OCI-LY3 (cell line): ENCODE data around the gene ESPN.

ENCODE experiments used
- H2AFZ ChIP-seq: fragments of 200-600, 300-600 bp; shearing (Covaris generic); 2 replicates; pipeline ENCODE4 v1.6.0; 2014; ENCODE audit warnings: antibody characterized with exemption, low read depth, low read length
- H3K27ac ChIP-seq: fragments of 200-600, 300-600 bp; sonication (generic); 2 replicates; pipeline ENCODE4 v1.5.1; 2014; ENCODE audit warnings: mild to moderate bottlenecking, low read length, moderate library complexity, mixed read lengths
- H3K27me3 ChIP-seq: fragments of 200-600, 300-600 bp; sonication (generic); 2 replicates; pipeline ENCODE4 v1.6.1; 2014; ENCODE audit warnings: low read depth, low read length, mixed read lengths
- H3K36me3 ChIP-seq: fragments of 200-600, 300-600 bp; sonication (generic); replicated peaks from 2 replicates; pipeline ENCODE3; 2014; ENCODE audit warnings: low read depth, low read length, mixed read lengths
- H3K4me1 ChIP-seq: fragments of 300-600, 200-600 bp; sonication (generic); 2 replicates; pipeline ENCODE4 v1.6.1; 2014; ENCODE audit warnings: low read length, mixed read lengths
- H3K4me2 ChIP-seq: fragments of 200-600, 300-600 bp; sonication (generic); 2 replicates; pipeline ENCODE4 v1.6.1; 2014; ENCODE audit warnings: low read length, mixed read lengths
- H3K4me3 ChIP-seq: fragments of 300-600, 200-600 bp; sonication (generic); 2 replicates; pipeline ENCODE4 v1.5.1; 2014; ENCODE audit warnings: antibody characterized with exemption, mild to moderate bottlenecking, low read length, moderate library complexity
- H3K79me2 ChIP-seq: fragments of 300-600, 200-600 bp; shearing (Covaris generic); 2 replicates; pipeline ENCODE4 v1.6.1; 2014; ENCODE audit warnings: mild to moderate bottlenecking, low read length, mixed read lengths
- H3K9ac ChIP-seq: fragments of 300-600, 200-600 bp; shearing (Covaris generic); 2 replicates; pipeline ENCODE4 v1.6.0; 2014; ENCODE audit warnings: mild to moderate bottlenecking, low read length, moderate library complexity
- H3K9me3 ChIP-seq: fragments of 200-600, 300-600 bp; shearing (Covaris generic); 2 replicates; pipeline ENCODE4 v1.6.1; 2014; ENCODE audit warnings: low read length, mixed read lengths; ENCODE audit not compliant: insufficient read depth
- H4K20me1 ChIP-seq: fragments of 200-600, 300-600 bp; sonication (generic); 2 replicates; pipeline ENCODE4 v1.6.1; 2016; ENCODE audit warnings: low read length, mixed read lengths; ENCODE audit not compliant: insufficient read depth
- CTCF ChIP-seq: fragments of 200-600, 300-600 bp; sonication (generic); IDR thresholded peaks from 2 replicates; pipeline ENCODE4 v1.5.1; 2014; ENCODE audit warnings: antibody characterized with exemption, low read length, low read depth
- EZH2phosphoT487 ChIP-seq: fragments of 200-600 bp; shearing (Covaris generic); IDR thresholded peaks from 2 replicates; pipeline ENCODE4 v1.6.1; 2018; ENCODE audit warnings: antibody characterized with exemption, mixed run types, low read depth

The ESPN gene

GRCh38 chr1:6494627-6495026, 70.1 kb downstream of the ESPN start:
- Histone ChIP-seq H3K27ac (no peak overlapping the region), H2AFZ (no peak overlapping the region), H3K4me2 (no peak overlapping the region), H3K36me3 (no peaks in the 10 kb centered on the region), H4K20me1 (no peaks in the 10 kb centered on the region), H3K4me3 (no peak overlapping the region), H3K9ac (no peak overlapping the region), H3K9me3 (no peaks in the 10 kb centered on the region), H3K79me2 (no peaks in the 10 kb centered on the region), H3K4me1 (peaks cover 10% of the 10 kb centered on the region), H3K27me3 (peaks cover 11% of the 10 kb centered on the region)
- TF ChIP-seq CTCF = no peak
- no peak for TF ChIP-seq EZH2phosphoT487

- TF ChIP-seq CTCF (no peak), EZH2phosphoT487 (no peak)
- no peaks in the 10 kb centered on the region for H3K79me2 ChIP-seq
- no peak overlapping the region for H3K27ac ChIP-seq
- peaks cover 11% of the 10 kb centered on the region for H3K27me3 ChIP-seq
- peaks cover 9% of the 10 kb centered on the region for H3K4me1 ChIP-seq
- no peaks in the 10 kb centered on the region for H3K36me3 ChIP-seq
- H2AFZ ChIP-seq = no peak overlapping the region
- no peaks in the 10 kb centered on the region for H4K20me1 ChIP-seq
- H3K9ac ChIP-seq = no peak overlapping the region
- no peaks in the 10 kb centered on the region for H3K9me3 ChIP-seq
- H3K4me2 ChIP-seq = no peak overlapping the region
- no peak overlapping the region for H3K4me3 ChIP-seq
These were observed 70.5 kb downstream of the ESPN start for GRCh38 chr1:6495041-6495441.

- H3K4me1 ChIP-seq = peaks cover 9% of the 10 kb centered on the region
- H4K20me1 ChIP-seq = no peaks in the 10 kb centered on the region
- H3K4me3 ChIP-seq = no peak overlapping the region
- no peak overlapping the region for H3K9ac ChIP-seq
- no peak overlapping the region for H3K4me2 ChIP-seq
- H3K79me2 ChIP-seq = no peaks in the 10 kb centered on the region
- no peak overlapping the region for H2AFZ ChIP-seq
- H3K9me3 ChIP-seq = no peaks in the 10 kb centered on the region
- no peaks in the 10 kb centered on the region for H3K36me3 ChIP-seq
- no peak overlapping the region for H3K27ac ChIP-seq
- H3K27me3 ChIP-seq = peaks cover 11% of the 10 kb centered on the region
- TF ChIP-seq EZH2phosphoT487 = no peak
- no peak for TF ChIP-seq CTCF
These were observed 71.2 kb downstream of the ESPN start for GRCh38 chr1:6495540-6496364.

GRCh38 chr1:6496365-6496721, 71.8 kb downstream of the ESPN start:
- Histone ChIP-seq H3K4me3 (no peak overlapping the region), H3K9me3 (no peaks in the 10 kb centered on the region), H3K4me2 (no peak overlapping the region), H3K36me3 (no peaks in the 10 kb centered on the region), H3K9ac (no peak overlapping the region), H2AFZ (no peak overlapping the region), H3K27ac (no peak overlapping the region), H3K79me2 (no peaks in the 10 kb centered on the region), H4K20me1 (no peaks in the 10 kb centered on the region), H3K27me3 (peaks cover 14% of the 10 kb centered on the region), H3K4me1 (peaks cover 7% of the 10 kb centered on the region)
- TF ChIP-seq CTCF (no peak), EZH2phosphoT487 (no peak)
